Measurements from ENCODE around the gene GLTP.

DNA sequence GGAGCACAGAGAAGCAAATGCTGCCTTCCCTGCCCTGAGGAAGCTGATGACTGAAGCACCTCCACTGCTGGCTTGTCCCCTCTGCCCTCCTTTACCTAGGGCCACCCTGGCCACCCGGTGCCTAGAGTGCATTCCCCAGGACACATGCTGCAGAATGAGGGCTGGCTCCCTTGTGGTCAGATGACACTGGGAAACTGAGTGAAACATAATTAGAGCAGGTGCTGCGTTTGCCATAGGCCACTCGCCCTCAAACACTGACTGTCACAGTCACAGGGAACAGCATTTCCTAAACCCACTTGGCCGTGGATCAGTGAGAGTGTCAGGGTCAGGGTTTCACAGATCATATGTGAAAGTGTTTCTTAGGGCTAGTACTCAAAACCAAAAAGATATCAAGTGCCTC lies 35.7 kb upstream of the GLTP start:
- TF ChIP-seq EZH2 (IDR thresholded peaks at IDR 0.05; ENCODE audit: borderline replicate concordance), result no peak
- TF ChIP-seq, protein P1, sequence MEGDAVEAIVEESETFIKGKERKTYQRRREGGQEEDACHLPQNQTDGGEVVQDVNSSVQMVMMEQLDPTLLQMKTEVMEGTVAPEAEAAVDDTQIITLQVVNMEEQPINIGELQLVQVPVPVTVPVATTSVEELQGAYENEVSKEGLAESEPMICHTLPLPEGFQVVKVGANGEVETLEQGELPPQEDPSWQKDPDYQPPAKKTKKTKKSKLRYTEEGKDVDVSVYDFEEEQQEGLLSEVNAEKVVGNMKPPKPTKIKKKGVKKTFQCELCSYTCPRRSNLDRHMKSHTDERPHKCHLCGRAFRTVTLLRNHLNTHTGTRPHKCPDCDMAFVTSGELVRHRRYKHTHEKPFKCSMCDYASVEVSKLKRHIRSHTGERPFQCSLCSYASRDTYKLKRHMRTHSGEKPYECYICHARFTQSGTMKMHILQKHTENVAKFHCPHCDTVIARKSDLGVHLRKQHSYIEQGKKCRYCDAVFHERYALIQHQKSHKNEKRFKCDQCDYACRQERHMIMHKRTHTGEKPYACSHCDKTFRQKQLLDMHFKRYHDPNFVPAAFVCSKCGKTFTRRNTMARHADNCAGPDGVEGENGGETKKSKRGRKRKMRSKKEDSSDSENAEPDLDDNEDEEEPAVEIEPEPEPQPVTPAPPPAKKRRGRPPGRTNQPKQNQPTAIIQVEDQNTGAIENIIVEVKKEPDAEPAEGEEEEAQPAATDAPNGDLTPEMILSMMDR (IDR thresholded peaks at IDR 0.05; ENCODE audit: poor library complexity), result no peak
